HepG2 (cell line): ENCODE data around the gene TUBB. TPM values are rescaled to one million over a fixed set of nuclear protein-coding genes. Genes with fewer than 3 reads are reported as not detected.

Source experiments
- CREB1 ChIP-seq, 2 experiments: fragments of 450-650 bp in 1 of 2; IDR thresholded peaks; 2 replicates each; pipeline ENCODE4 v1.6.1; 2016 to 2017; ENCODE audit warnings: control low read depth in 1 of 2, mild to moderate bottlenecking in 1 of 2, missing compliant biosample characterization in 1 of 2, missing genetic modification characterization in 1 of 2
- GTF3A ChIP-seq: sonication (generic); formaldehyde crosslinking; conservative IDR thresholded peaks from 2 replicates; pipeline ENCODE4 v1.4.0; 2020; ENCODE audit warnings: mild to moderate bottlenecking, missing genetic modification reagents
- TEAD3 ChIP-seq: optimal IDR thresholded peaks from 2 replicates; pipeline ENCODE3; 2016; ENCODE audit warnings: borderline replicate concordance
- ZNF263 ChIP-seq: sonication (generic); formaldehyde crosslinking; IDR thresholded peaks from 2 replicates; pipeline ENCODE4 v1.4.0; 2020; ENCODE audit warnings: missing genetic modification reagents
- ZNF720 ChIP-seq: sonication (generic); formaldehyde crosslinking; IDR thresholded peaks from 2 replicates; pipeline ENCODE4 v1.4.0; 2020; ENCODE audit warnings: missing genetic modification reagents
- polyA plus RNA-seq, 8 experiments: library from polyadenylated mRNA; depleted of rRNA in 3 of 8; stranded (reverse) in 7 of 8; unstranded in 1 of 8; fragments of >200 nt; fragmentation: Illumina TruSeq in 4 of 8; extraction: Trizol in 4 of 8; gene quantifications; 2 replicates each; pipeline versions ENCODE4 v1.2.1 to v1.2.3, GENCODE V29; 2011 to 2016; ENCODE audit warnings: low read depth in 4 of 8, missing spikeins in 1 of 8, mixed read lengths in 1 of 8; ENCODE audit not compliant: insufficient read depth in 1 of 8
- total RNA-seq, 5 experiments: library from RNA; depleted of rRNA; stranded (reverse); fragments of >200 nt; fragmentation: Illumina TruSeq; extraction: Trizol; gene quantifications; 2 replicates each; pipeline ENCODE4 v1.2.3, GENCODE V29; 2016; ENCODE audit warnings: low read depth in 1 of 5
- TF ChIP-seq, protein P1 (sequence below): IDR thresholded peaks from 2 replicates; pipeline ENCODE4 v1.4.0; 2020; ENCODE audit warnings: mild to moderate bottlenecking, missing genetic modification reagents
- TF ChIP-seq, protein P2 (sequence below): sonication (generic); formaldehyde crosslinking; IDR thresholded peaks from 2 replicates; pipeline ENCODE4 v1.4.0; 2020; ENCODE audit warnings: mild to moderate bottlenecking, missing genetic modification reagents, borderline replicate concordance
- TF ChIP-seq, protein P3 (sequence below): sonication (generic); formaldehyde crosslinking; IDR thresholded peaks from 2 replicates; pipeline ENCODE4 v1.8.0; 2022; ENCODE audit warnings: missing genetic modification reagents, mild to moderate bottlenecking, moderate library complexity, borderline replicate concordance
- TF ChIP-seq, protein P4 (sequence below): sonication (generic); formaldehyde crosslinking; IDR thresholded peaks from 2 replicates; pipeline ENCODE4 v1.4.0; 2020; ENCODE audit warnings: missing genetic modification reagents, borderline replicate concordance
- TF ChIP-seq, protein P5 (sequence below): sonication (generic); formaldehyde crosslinking; IDR thresholded peaks from 2 replicates; pipeline ENCODE4 v1.4.0; 2020; ENCODE audit warnings: mild to moderate bottlenecking, missing genetic modification reagents

Gene TUBB
- total and polyA plus RNA-seq, 2 of the 13 experiments (the other 11 are each of a cell fraction or from before 2014, with no cell fraction given): 911 to 1,163 TPM

DNA sequence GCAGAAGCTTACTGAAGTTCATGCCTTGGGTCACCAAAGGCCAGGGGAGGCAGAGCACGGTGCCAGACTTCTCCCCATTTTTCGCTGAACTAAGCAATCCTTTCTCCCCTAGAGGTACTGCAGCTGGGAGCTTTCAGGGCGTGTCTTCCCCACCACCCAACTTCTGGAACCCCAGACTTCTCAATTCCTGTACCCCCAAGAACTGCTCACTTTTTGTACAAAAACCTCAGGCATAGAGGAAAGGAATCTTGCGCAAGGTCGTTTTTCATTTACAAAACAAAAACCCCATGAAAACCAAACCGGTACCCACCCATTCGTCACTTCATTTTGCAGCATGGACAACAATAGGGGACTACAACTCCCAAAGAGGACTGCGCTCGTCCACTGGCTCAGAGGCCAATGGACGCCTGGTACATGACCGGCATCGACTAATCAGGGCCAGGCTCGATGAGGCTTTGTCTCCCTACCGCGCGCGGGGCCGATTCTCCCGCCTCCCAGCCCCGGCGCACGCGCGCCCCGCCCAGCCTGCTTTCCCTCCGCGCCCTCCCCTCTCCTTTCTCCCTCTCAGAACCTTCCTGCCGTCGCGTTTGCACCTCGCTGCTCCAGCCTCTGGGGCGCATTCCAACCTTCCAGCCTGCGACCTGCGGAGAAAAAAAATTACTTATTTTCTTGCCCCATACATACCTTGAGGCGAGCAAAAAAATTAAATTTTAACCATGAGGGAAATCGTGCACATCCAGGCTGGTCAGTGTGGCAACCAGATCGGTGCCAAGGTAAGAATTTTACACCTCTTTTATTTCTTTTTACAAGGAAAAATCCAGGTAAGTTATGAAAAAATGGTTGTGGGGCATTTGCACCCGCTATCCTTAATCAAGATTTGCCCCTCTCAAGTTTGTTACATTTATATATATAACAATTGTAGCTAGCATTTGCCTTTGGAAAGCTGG is at the start of gene TUBB (continued):
- TF ChIP-seq, protein P1, sequence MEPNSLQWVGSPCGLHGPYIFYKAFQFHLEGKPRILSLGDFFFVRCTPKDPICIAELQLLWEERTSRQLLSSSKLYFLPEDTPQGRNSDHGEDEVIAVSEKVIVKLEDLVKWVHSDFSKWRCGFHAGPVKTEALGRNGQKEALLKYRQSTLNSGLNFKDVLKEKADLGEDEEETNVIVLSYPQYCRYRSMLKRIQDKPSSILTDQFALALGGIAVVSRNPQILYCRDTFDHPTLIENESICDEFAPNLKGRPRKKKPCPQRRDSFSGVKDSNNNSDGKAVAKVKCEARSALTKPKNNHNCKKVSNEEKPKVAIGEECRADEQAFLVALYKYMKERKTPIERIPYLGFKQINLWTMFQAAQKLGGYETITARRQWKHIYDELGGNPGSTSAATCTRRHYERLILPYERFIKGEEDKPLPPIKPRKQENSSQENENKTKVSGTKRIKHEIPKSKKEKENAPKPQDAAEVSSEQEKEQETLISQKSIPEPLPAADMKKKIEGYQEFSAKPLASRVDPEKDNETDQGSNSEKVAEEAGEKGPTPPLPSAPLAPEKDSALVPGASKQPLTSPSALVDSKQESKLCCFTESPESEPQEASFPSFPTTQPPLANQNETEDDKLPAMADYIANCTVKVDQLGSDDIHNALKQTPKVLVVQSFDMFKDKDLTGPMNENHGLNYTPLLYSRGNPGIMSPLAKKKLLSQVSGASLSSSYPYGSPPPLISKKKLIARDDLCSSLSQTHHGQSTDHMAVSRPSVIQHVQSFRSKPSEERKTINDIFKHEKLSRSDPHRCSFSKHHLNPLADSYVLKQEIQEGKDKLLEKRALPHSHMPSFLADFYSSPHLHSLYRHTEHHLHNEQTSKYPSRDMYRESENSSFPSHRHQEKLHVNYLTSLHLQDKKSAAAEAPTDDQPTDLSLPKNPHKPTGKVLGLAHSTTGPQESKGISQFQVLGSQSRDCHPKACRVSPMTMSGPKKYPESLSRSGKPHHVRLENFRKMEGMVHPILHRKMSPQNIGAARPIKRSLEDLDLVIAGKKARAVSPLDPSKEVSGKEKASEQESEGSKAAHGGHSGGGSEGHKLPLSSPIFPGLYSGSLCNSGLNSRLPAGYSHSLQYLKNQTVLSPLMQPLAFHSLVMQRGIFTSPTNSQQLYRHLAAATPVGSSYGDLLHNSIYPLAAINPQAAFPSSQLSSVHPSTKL (CRISPR knock-in tag): no peak; the same call in 1 of the 2 replicates
- TF ChIP-seq TEAD3 (CRISPR knock-in tag) (peak; percentile 88), ZNF263 (CRISPR knock-in tag) (peak; percentile 38; the same call in 1 of the 2 replicates), CREB1 (IDR thresholded peaks at IDR 0.05) (peak; percentile 83), CREB1 (CRISPR knock-in tag; IDR thresholded peaks at IDR 0.05) (peak; percentile 85), GTF3A (no peak), ZNF720 (CRISPR knock-in tag) (no peak)
- TF ChIP-seq, protein P2, sequence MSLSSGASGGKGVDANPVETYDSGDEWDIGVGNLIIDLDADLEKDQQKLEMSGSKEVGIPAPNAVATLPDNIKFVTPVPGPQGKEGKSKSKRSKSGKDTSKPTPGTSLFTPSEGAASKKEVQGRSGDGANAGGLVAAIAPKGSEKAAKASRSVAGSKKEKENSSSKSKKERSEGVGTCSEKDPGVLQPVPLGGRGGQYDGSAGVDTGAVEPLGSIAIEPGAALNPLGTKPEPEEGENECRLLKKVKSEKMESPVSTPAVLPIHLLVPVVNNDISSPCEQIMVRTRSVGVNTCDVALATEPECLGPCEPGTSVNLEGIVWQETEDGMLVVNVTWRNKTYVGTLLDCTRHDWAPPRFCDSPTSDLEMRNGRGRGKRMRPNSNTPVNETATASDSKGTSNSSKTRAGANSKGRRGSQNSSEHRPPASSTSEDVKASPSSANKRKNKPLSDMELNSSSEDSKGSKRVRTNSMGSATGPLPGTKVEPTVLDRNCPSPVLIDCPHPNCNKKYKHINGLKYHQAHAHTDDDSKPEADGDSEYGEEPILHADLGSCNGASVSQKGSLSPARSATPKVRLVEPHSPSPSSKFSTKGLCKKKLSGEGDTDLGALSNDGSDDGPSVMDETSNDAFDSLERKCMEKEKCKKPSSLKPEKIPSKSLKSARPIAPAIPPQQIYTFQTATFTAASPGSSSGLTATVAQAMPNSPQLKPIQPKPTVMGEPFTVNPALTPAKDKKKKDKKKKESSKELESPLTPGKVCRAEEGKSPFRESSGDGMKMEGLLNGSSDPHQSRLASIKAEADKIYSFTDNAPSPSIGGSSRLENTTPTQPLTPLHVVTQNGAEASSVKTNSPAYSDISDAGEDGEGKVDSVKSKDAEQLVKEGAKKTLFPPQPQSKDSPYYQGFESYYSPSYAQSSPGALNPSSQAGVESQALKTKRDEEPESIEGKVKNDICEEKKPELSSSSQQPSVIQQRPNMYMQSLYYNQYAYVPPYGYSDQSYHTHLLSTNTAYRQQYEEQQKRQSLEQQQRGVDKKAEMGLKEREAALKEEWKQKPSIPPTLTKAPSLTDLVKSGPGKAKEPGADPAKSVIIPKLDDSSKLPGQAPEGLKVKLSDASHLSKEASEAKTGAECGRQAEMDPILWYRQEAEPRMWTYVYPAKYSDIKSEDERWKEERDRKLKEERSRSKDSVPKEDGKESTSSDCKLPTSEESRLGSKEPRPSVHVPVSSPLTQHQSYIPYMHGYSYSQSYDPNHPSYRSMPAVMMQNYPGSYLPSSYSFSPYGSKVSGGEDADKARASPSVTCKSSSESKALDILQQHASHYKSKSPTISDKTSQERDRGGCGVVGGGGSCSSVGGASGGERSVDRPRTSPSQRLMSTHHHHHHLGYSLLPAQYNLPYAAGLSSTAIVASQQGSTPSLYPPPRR (CRISPR knock-in tag): peak; percentile 28; the same call in 1 of the 2 replicates
- TF ChIP-seq, protein P3, sequence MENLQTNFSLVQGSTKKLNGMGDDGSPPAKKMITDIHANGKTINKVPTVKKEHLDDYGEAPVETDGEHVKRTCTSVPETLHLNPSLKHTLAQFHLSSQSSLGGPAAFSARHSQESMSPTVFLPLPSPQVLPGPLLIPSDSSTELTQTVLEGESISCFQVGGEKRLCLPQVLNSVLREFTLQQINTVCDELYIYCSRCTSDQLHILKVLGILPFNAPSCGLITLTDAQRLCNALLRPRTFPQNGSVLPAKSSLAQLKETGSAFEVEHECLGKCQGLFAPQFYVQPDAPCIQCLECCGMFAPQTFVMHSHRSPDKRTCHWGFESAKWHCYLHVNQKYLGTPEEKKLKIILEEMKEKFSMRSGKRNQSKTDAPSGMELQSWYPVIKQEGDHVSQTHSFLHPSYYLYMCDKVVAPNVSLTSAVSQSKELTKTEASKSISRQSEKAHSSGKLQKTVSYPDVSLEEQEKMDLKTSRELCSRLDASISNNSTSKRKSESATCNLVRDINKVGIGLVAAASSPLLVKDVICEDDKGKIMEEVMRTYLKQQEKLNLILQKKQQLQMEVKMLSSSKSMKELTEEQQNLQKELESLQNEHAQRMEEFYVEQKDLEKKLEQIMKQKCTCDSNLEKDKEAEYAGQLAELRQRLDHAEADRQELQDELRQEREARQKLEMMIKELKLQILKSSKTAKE (CRISPR knock-in tag): no peak
- TF ChIP-seq, protein P4, sequence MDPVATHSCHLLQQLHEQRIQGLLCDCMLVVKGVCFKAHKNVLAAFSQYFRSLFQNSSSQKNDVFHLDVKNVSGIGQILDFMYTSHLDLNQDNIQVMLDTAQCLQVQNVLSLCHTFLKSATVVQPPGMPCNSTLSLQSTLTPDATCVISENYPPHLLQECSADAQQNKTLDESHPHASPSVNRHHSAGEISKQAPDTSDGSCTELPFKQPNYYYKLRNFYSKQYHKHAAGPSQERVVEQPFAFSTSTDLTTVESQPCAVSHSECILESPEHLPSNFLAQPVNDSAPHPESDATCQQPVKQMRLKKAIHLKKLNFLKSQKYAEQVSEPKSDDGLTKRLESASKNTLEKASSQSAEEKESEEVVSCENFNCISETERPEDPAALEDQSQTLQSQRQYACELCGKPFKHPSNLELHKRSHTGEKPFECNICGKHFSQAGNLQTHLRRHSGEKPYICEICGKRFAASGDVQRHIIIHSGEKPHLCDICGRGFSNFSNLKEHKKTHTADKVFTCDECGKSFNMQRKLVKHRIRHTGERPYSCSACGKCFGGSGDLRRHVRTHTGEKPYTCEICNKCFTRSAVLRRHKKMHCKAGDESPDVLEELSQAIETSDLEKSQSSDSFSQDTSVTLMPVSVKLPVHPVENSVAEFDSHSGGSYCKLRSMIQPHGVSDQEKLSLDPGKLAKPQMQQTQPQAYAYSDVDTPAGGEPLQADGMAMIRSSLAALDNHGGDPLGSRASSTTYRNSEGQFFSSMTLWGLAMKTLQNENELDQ (CRISPR knock-in tag): no peak
- TF ChIP-seq, protein P5, sequence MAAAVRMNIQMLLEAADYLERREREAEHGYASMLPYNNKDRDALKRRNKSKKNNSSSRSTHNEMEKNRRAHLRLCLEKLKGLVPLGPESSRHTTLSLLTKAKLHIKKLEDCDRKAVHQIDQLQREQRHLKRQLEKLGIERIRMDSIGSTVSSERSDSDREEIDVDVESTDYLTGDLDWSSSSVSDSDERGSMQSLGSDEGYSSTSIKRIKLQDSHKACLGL (CRISPR knock-in tag): no peak
